ENCODE measurements around the gene KLHL4.
"Not testable (repeated sequence)": the region's sequence is repeated elsewhere in the genome, so short reads cannot be mapped to it uniquely, and the experiment has no call there.

KLHL4 gene

GRCh38 chrX:87679849-87680248 lies 162.2 kb downstream of the KLHL4 start:
- no peak for DNase-seq

DNA sequence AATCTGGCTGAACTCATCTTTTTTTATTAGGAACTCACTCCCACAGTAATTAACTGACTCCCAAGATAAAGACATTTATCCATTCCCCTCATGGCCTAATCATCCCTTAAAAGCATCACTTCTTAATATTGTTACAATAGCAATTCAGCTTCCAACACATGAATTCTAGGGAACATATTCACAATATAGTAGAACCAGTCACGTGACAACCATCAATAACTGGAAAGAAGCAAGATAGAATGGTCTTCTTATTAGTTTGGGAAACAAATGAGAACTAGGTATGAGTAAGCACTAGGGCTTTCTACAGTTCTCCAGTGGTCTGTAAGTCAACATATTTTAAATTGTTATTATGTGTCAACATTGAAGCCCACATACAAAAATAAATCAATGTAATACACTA lies 170.1 kb downstream of the KLHL4 start:
- DNase-seq = no peak

GRCh38 chrX:87688113-87688748 lies 170.6 kb downstream of the KLHL4 start:
- DNase-seq = not testable (repeated sequence)

GRCh38 chrX:87689218-87689617 lies 171.6 kb downstream of the KLHL4 start:
- DNase-seq = not testable (repeated sequence)

DNA sequence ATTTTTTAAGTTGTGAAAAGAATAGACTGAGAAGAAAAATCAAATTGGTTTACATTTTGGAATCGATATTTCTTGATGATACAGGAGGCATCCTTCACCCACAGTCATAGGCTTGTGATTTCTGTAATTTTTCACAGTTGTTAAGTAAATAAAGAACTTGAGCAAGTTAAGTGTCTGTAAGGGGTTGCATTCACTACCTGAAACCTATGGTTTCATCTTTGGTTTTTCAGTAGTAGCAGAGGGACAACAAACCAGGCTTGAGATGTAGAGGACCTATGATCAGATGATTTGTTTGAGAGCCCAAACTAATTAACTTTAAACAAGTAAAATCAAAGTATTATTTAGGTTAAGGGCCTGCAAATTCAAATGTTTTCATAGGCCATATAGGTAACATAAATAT lies 175.6 kb downstream of the KLHL4 start:
- DNase-seq = no peak

- DNase-seq = no peak
Measured at GRCh38 chrX:87697409-87697808, 179.8 kb downstream of the KLHL4 start.

- DNase-seq = no peak
Measured at GRCh38 chrX:87702795-87703194, 185.2 kb downstream of the KLHL4 start.

DNA sequence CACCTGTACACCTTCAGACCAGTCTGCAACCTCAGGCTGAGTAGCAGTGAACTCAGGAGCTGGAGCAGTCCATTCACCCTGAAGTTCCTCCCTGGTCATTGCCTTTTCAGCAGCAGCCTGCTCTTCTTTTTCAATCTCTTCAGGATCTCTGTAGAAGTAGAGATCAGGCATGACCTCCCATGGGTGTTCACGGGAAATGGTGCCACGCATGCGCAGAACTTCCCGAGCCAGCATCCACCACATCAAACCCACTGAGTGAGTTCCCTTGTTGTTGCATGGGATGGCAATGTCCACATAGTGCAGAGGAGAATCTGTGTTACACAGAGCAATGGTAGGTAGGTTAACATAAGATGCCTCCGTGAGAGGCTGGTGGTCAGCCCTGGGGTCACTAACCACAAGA lies 185.9 kb downstream of the KLHL4 start:
- not testable (repeated sequence) for DNase-seq

DNA sequence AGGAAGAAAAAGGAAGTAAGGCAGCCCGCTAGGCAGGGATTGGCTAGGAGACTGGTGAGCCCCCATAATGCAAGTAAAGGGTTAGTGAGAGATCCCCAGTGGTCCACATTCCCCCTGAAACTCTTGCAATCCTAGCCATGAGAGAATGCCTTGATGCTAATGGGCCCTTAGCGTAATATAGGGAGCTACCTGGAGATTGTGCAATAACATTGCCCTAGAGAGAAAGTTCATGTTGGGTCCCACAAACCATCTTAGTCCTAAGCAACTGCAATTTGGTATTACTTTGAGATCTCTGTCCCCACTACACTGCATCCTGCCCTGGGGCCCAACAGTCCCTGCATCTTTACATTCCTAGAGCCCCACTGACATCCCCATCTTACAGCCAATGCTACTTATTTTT lies 188.5 kb downstream of the KLHL4 start:
- no peak for DNase-seq

GRCh38 chrX:87710580-87710979 lies 193.0 kb downstream of the KLHL4 start:
- no peak for DNase-seq
